Neural progenitor cell (in vitro differentiated cells): Measurements from ENCODE around the gene NELFA.

Experiments
- CTCF ChIP-seq: fragments of 200-600 bp; sonication (generic); IDR thresholded peaks from 2 replicates; pipeline ENCODE4 v1.5.1; 2017; ENCODE audit warnings: antibody characterized with exemption, mild to moderate bottlenecking
- EZH2 ChIP-seq: fragments of 200-600 bp; sonication (generic); IDR thresholded peaks from 2 replicates; pipeline ENCODE4 v1.6.1; 2017; ENCODE audit warnings: antibody characterized with exemption, mild to moderate bottlenecking, moderate library complexity

DNA sequence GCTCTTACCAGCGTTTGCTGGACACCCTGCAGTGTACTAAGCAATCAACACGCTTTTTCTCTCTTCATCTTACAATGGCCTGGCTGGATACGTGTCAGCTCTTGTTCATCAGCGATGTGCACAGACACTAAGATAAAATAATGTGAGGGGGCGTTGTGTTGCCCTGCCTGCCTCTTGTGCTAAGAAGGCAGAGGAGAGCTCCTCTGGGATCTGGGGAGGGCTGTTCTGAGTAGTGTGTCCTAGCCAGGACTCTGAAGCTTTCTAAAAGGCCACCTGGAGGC, 49.7 kb downstream of the NELFA start:
- TF ChIP-seq CTCF (no peak), EZH2 (no peak)
